CD4-positive, alpha-beta T cell (primary cell): ENCODE measurements around the gene DUSP22. TPM values are rescaled to one million over a fixed set of nuclear protein-coding genes. Genes with fewer than 3 reads are reported as not detected.

Experiments used
- ATAC-seq: fragments of 200-7000 bp; cut with Tn5 transposase; one replicate; pipeline ENCODE4 v1.10.0; 2022; ENCODE audit warnings: mild to moderate bottlenecking; ENCODE audit not compliant: poor library complexity
- CTCF ChIA-PET: fragments of 350-600 bp; sonication (Branson Sonifier 250); formaldehyde crosslinking; loops from one replicate; lab custom pipeline; 2021; ENCODE audit warnings: antibody characterized with exemption, inconsistent platforms; lab: Charles Lee
- POLR2A ChIA-PET: fragments of 350-600 bp; sonication (Branson Sonifier 250); formaldehyde crosslinking; loops from one replicate; lab custom pipeline; 2021; ENCODE audit warnings: antibody characterized with exemption, inconsistent platforms; lab: Charles Lee
- DNase-seq, 14 experiments: peaks; one replicate each; pipeline ENCODE4 v3.0.0-alpha.2; 2013 to 2020; ENCODE audit warnings: mixed read lengths in 2 of 14
- H3K27ac ChIP-seq, 2 donors: one replicate each; pipeline versions ENCODE4 v1.5.1 to v1.7.0; 2013; ENCODE audit warnings: low read length in 2 of 2, low read depth in 1 of 2, mild to moderate bottlenecking in 1 of 2
- H3K27me3 ChIP-seq, 2 experiments: 1 replicate in 1 of 2; 2 replicates in 1 of 2; pipeline versions ENCODE4 v1.6.1 to v1.7.0; 2013; ENCODE audit warnings: low read length in 2 of 2, control low read depth in 1 of 2, mild to moderate bottlenecking in 1 of 2, moderate library complexity in 1 of 2; ENCODE audit not compliant: insufficient read depth in 2 of 2, control insufficient read depth in 1 of 2
- H3K36me3 ChIP-seq: one replicate; pipeline ENCODE4 v1.6.1; 2013; ENCODE audit warnings: low read length, control low read depth; ENCODE audit not compliant: insufficient read depth
- H3K4me1 ChIP-seq: one replicate; pipeline ENCODE4 v1.6.1; 2013; ENCODE audit warnings: low read length, control low read depth; ENCODE audit not compliant: insufficient read depth
- H3K4me3 ChIP-seq: one replicate; pipeline ENCODE4 v1.5.1; 2013; ENCODE audit warnings: mild to moderate bottlenecking, low read length, moderate library complexity
- H3K9me3 ChIP-seq, 2 experiments: 1 replicate in 1 of 2; 2 replicates in 1 of 2; pipeline versions ENCODE4 v1.6.1 to v1.7.0; 2013; ENCODE audit warnings: low read length in 2 of 2, mild to moderate bottlenecking in 2 of 2, control low read depth in 1 of 2, moderate library complexity in 1 of 2; ENCODE audit not compliant: control insufficient read depth in 1 of 2, insufficient read depth in 1 of 2
- H3K27ac Mint-ChIP-seq: one replicate; pipeline ENCODE4 v1.8.0; 2020; ENCODE audit warnings: mixed read lengths
- H3K27me3 Mint-ChIP-seq: one replicate; pipeline ENCODE4 v1.8.0; 2021; ENCODE audit warnings: mixed read lengths
- H3K36me3 Mint-ChIP-seq: one replicate; pipeline ENCODE4 v1.8.0; 2021; ENCODE audit warnings: low read depth, mixed read lengths
- H3K4me1 Mint-ChIP-seq: one replicate; pipeline ENCODE4 v1.8.0; 2021; ENCODE audit warnings: low read depth, mixed read lengths
- H3K4me3 Mint-ChIP-seq: one replicate; pipeline ENCODE4 v1.8.0; 2020; ENCODE audit warnings: mild to moderate bottlenecking, mixed read lengths
- H3K9me3 Mint-ChIP-seq: one replicate; pipeline ENCODE4 v1.8.0; 2020; ENCODE audit warnings: mixed read lengths
- intact Hi-C, 2 experiments: fragments of 100-400 bp; cut with DNase I in 1 of 2; cut with micrococcal nuclease in 1 of 2; formaldehyde crosslinking; loops; one replicate each; pipeline versions ENCODE4 v1.15.1 to v1.9.0; 2023 to 2025; cut with DNase I, micrococcal nuclease
- total RNA-seq, 174 experiments: library from RNA in 2 of 174; stranded (reverse) in 2 of 174; gene quantifications; one replicate each; pipeline ENCODE4 v1.2.3 and lab custom pipeline; 2021 to 2026
- TF ChIP-seq, protein P1 (sequence below): fragments of 200-600 bp; IDR thresholded peaks from one replicate; pipeline ENCODE4 v1.8.0; 2022; ENCODE audit warnings: antibody characterized with exemption, mild to moderate bottlenecking

Gene DUSP22
- total RNA-seq, 2 experiments from 2014 or later = 25.4 to 26.3 TPM

- H3K27me3 ChIP-seq = no peaks in the 10 kb centered on the region
- no peak overlapping the region for H3K4me3 ChIP-seq
- intact Hi-C loops = no loop called here
- Mint-ChIP-seq H3K27me3 (no peaks in the 10 kb centered on the region), H3K27ac (no peak overlapping the region), H3K36me3 (peaks cover 4% of the 10 kb centered on the region), H3K4me3 (no peak overlapping the region), H3K4me1 (no peaks in the 10 kb centered on the region), H3K9me3 (no peaks in the 10 kb centered on the region)
- ChIA-PET CTCF (no interaction called here), POLR2A (no interaction called here)
- DNase-seq = no peak
- no peak for ATAC-seq
- H3K4me1 ChIP-seq = peaks cover 4% of the 10 kb centered on the region
- H3K27ac ChIP-seq = no peak overlapping the region
- TF ChIP-seq, protein P1, sequence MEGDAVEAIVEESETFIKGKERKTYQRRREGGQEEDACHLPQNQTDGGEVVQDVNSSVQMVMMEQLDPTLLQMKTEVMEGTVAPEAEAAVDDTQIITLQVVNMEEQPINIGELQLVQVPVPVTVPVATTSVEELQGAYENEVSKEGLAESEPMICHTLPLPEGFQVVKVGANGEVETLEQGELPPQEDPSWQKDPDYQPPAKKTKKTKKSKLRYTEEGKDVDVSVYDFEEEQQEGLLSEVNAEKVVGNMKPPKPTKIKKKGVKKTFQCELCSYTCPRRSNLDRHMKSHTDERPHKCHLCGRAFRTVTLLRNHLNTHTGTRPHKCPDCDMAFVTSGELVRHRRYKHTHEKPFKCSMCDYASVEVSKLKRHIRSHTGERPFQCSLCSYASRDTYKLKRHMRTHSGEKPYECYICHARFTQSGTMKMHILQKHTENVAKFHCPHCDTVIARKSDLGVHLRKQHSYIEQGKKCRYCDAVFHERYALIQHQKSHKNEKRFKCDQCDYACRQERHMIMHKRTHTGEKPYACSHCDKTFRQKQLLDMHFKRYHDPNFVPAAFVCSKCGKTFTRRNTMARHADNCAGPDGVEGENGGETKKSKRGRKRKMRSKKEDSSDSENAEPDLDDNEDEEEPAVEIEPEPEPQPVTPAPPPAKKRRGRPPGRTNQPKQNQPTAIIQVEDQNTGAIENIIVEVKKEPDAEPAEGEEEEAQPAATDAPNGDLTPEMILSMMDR = no peak
- H3K36me3 ChIP-seq = no peaks in the 10 kb centered on the region
- H3K9me3 ChIP-seq = peaks cover 0 to 23% of the 10 kb centered on the region in 2 experiments
Measured at GRCh38 chr6:320351-321157, 28.3 kb downstream of the DUSP22 start.

DNA sequence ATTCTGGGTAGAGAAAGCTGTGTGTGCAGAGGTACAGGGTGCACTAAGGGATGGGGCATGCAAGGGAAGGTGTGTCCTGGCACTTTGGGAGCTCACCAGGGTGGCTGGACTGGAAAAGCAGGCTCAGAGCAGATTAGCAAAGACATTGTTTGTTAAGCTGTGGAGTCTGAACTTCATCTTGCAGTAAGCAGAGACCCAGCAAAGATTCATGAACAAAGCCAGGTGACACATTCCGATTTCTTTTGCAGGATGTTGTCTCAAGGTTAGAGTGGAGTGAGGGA lies 28.8 kb downstream of the DUSP22 start:
- no peaks in the 10 kb centered on the region for H3K4me1 Mint-ChIP-seq
- H3K27me3 Mint-ChIP-seq = no peaks in the 10 kb centered on the region
- no peak overlapping the region for H3K27ac Mint-ChIP-seq
- ChIA-PET CTCF (no interaction called here), POLR2A (interaction anchor here (1.1 kb wide), 1 partner anchor 28 kb away, joined by 3 read pairs; the partner anchor contains the start of gene DUSP22)
- DNase-seq = no peak
- TF ChIP-seq, protein P1 = no peak
- Histone ChIP-seq H3K9me3 (peaks cover 0 to 23% of the 10 kb centered on the region in 2 experiments), H3K27me3 (no peaks in the 10 kb centered on the region), H3K27ac (no peak overlapping the region), H3K4me1 (peaks cover 4% of the 10 kb centered on the region), H3K36me3 (no peaks in the 10 kb centered on the region), H3K4me3 (no peak overlapping the region)
- no peak overlapping the region for H3K4me3 Mint-ChIP-seq
- peaks cover 4% of the 10 kb centered on the region for H3K36me3 Mint-ChIP-seq
- no peaks in the 10 kb centered on the region for H3K9me3 Mint-ChIP-seq
- no peak for ATAC-seq
- intact Hi-C loops = no loop called here

GRCh38 chr6:321536-322258 lies 29.4 kb downstream of the DUSP22 start:
- Histone ChIP-seq H3K27me3 (no peaks in the 10 kb centered on the region), H3K36me3 (no peaks in the 10 kb centered on the region), H3K4me3 (no peak overlapping the region), H3K9me3 (peaks cover 0 to 23% of the 10 kb centered on the region in 2 experiments), H3K27ac (no peak overlapping the region), H3K4me1 (peaks cover 4% of the 10 kb centered on the region)
- H3K4me3 Mint-ChIP-seq = no peak overlapping the region
- no peak for DNase-seq
- no peaks in the 10 kb centered on the region for H3K9me3 Mint-ChIP-seq
- ATAC-seq = no peak
- H3K27me3 Mint-ChIP-seq = no peaks in the 10 kb centered on the region
- no peak overlapping the region for H3K27ac Mint-ChIP-seq
- ChIA-PET CTCF (no interaction called here), POLR2A (interaction anchor here (1.1 kb wide), 1 partner anchor 29 kb away, joined by 3 read pairs; the partner anchor contains the start of gene DUSP22)
- peaks cover 4% of the 10 kb centered on the region for H3K36me3 Mint-ChIP-seq
- H3K4me1 Mint-ChIP-seq = no peaks in the 10 kb centered on the region
- intact Hi-C loops = no loop called here
- TF ChIP-seq, protein P1 = no peak
